K562 (cell line): ENCODE measurements around the gene MLF1. TPM values are rescaled to one million over a fixed set of nuclear protein-coding genes. Genes with fewer than 3 reads are reported as not detected.

Experiments
- BMI1 ChIP-seq: fragments of 150-350 bp; IDR thresholded peaks from 2 replicates; pipeline ENCODE4 v1.6.1; 2014; ENCODE audit warnings: low read length
- CBX3 ChIP-seq, 2 experiments: IDR thresholded peaks; 1 replicate in 1 of 2; 2 replicates in 1 of 2; pipeline ENCODE4 v1.6.1; 2012; ENCODE audit warnings: inconsistent platforms in 2 of 2, low read length in 2 of 2, borderline replicate concordance in 1 of 2, control low read depth in 1 of 2
- CREM ChIP-seq: IDR thresholded peaks from 2 replicates; pipeline ENCODE4 v1.6.1; 2014; ENCODE audit warnings: antibody characterized with exemption, low read depth
- ILK ChIP-seq: fragments of 450-650 bp; IDR thresholded peaks from 2 replicates; pipeline ENCODE4 v1.6.1; 2016; ENCODE audit warnings: missing genetic modification characterization, low read depth, mild to moderate bottlenecking, missing compliant biosample characterization, moderate library complexity, borderline replicate concordance
- KLF13 ChIP-seq: fragments of 450-650 bp; IDR thresholded peaks from 2 replicates; pipeline ENCODE4 v1.6.1; 2016; ENCODE audit warnings: missing genetic modification characterization, low read depth, mild to moderate bottlenecking, missing compliant biosample characterization, moderate library complexity, borderline replicate concordance
- MAFG ChIP-seq: fragments of 450-650 bp; conservative IDR thresholded peaks from 2 replicates; pipeline ENCODE4 v1.6.1; 2016; ENCODE audit warnings: missing genetic modification characterization, missing compliant biosample characterization
- PML ChIP-seq: IDR thresholded peaks from 2 replicates; pipeline ENCODE4 v1.6.1; 2012; ENCODE audit warnings: low read length, inconsistent platforms
- RBFOX2 ChIP-seq: fragments of 200-400 bp; formaldehyde crosslinking; IDR thresholded peaks from 2 replicates; pipeline ENCODE4 v1.6.1; 2017; ENCODE audit warnings: low read depth, mild to moderate bottlenecking, low read length, moderate library complexity
- TRIM28 ChIP-seq: fragments of 450-650 bp; IDR thresholded peaks from 2 replicates; pipeline ENCODE4 v1.6.1; 2017
- TSC22D4 ChIP-seq: fragments of 450-650 bp; IDR thresholded peaks from 2 replicates; pipeline ENCODE4 v1.6.1; 2016; ENCODE audit warnings: missing genetic modification characterization, missing biosample characterization, control low read depth
- ZNF263 ChIP-seq: sonication (generic); formaldehyde crosslinking; IDR thresholded peaks from 2 replicates; pipeline ENCODE4 v1.8.0; 2022; ENCODE audit warnings: mild to moderate bottlenecking, missing genetic modification reagents, borderline replicate concordance
- polyA plus RNA-seq, 8 experiments: library from polyadenylated mRNA; depleted of rRNA in 4 of 8; stranded (reverse) in 5 of 8; unstranded in 3 of 8; fragments of >200 nt; fragmentation: Nextera tagmentation in 2 of 8; fragmentation: Illumina TruSeq in 1 of 8; extraction: Ambion mirVana in 2 of 8; extraction: Trizol in 1 of 8; gene quantifications; 2 replicates each; pipeline versions ENCODE4 v1.2.1 to v1.2.3, GENCODE V29; 2011 to 2014; ENCODE audit warnings: inconsistent platforms in 1 of 8, missing spikeins in 1 of 8
- total RNA-seq, 7 experiments: library from RNA; depleted of rRNA in 6 of 7; stranded (reverse); fragments of >200 nt in 6 of 7; fragmentation: Illumina TruSeq in 2 of 7; extraction: Trizol in 2 of 7; gene quantifications; 2 replicates each; pipeline versions ENCODE4 v1.2.1 to v1.2.3, GENCODE V29; 2011 to 2021; ENCODE audit warnings: low replicate concordance in 1 of 7
- TF ChIP-seq, protein P1 (sequence below): sonication (generic); formaldehyde crosslinking; IDR thresholded peaks from 2 replicates; pipeline ENCODE4 v1.8.0; 2022; ENCODE audit warnings: missing genetic modification reagents, mild to moderate bottlenecking, borderline replicate concordance
- TF ChIP-seq, protein P2 (sequence below), 2 experiments: IDR thresholded peaks; 2 replicates each; pipeline ENCODE4 v1.6.1; 2011; ENCODE audit warnings: borderline replicate concordance in 1 of 2, control low read depth in 1 of 2, low read depth in 1 of 2, low read length in 1 of 2, mild to moderate bottlenecking in 1 of 2, mixed read lengths in 1 of 2, moderate library complexity in 1 of 2; ENCODE audit not compliant: insufficient read depth in 1 of 2, insufficient read length in 1 of 2, poor library complexity in 1 of 2, severe bottlenecking in 1 of 2; ENCODE audit errors: extremely low read depth in 1 of 2
- TF ChIP-seq, protein P3 (sequence below): fragments of 250-450 bp; sonication (Bioruptor Pico); IDR thresholded peaks from 2 replicates; pipeline ENCODE4 v1.8.0; 2022; ENCODE audit warnings: inconsistent platforms
- TF ChIP-seq, protein P4 (sequence below), 2 experiments: fragments of 450-650 bp; IDR thresholded peaks; 2 replicates each; pipeline ENCODE4 v1.6.1; 2018; ENCODE audit warnings: mild to moderate bottlenecking in 2 of 2, low read depth in 1 of 2; ENCODE audit not compliant: partially characterized antibody in 2 of 2
- TF ChIP-seq, protein P5 (sequence below): sonication (generic); formaldehyde crosslinking; IDR thresholded peaks from 2 replicates; pipeline ENCODE4 v1.8.0; 2022; ENCODE audit warnings: missing genetic modification reagents, mild to moderate bottlenecking, moderate library complexity, borderline replicate concordance

MLF1 gene
- total and polyA plus RNA-seq, 9 of the 15 experiments (the other 6 are each of a cell fraction or from before 2014, with no cell fraction given): 20.4 to 71.0 (median 27.1) TPM

DNA sequence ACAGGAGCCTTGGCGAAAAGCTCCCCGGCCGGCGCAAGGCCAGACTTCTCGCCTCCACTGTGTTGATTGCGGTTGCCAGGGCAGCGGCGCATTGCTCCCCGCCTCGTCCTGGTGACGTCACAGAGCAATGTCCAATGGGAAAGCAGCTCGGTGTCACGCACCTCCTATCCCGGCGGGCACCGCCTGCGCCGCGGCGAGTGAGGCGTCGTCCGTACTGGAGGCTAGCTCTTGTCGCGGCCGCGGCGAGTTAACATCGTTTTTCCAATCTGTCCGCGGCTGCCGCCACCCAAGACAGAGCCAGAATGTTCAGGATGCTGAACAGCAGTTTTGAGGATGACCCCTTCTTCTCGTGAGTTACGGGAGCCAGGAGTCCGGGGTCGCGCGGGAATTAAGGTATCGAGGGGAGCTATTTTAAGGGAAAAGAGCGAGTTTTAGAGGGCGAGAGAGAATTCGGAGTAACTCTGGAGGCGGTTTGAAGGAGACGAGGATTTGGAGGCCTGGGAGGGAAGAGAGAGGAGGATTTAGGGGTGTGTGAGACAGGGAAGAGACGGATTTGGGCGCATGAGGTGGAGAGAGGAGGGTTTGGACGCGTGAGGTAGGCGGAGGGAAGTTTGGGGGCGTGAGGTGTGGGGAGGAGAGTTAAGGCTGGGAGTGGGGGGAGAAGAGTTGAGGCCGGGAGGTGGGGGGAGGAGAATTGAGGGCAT is at the start of gene MLF1 (continued):
- TF ChIP-seq, protein P1, sequence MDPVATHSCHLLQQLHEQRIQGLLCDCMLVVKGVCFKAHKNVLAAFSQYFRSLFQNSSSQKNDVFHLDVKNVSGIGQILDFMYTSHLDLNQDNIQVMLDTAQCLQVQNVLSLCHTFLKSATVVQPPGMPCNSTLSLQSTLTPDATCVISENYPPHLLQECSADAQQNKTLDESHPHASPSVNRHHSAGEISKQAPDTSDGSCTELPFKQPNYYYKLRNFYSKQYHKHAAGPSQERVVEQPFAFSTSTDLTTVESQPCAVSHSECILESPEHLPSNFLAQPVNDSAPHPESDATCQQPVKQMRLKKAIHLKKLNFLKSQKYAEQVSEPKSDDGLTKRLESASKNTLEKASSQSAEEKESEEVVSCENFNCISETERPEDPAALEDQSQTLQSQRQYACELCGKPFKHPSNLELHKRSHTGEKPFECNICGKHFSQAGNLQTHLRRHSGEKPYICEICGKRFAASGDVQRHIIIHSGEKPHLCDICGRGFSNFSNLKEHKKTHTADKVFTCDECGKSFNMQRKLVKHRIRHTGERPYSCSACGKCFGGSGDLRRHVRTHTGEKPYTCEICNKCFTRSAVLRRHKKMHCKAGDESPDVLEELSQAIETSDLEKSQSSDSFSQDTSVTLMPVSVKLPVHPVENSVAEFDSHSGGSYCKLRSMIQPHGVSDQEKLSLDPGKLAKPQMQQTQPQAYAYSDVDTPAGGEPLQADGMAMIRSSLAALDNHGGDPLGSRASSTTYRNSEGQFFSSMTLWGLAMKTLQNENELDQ (CRISPR knock-in tag): no peak
- TF ChIP-seq BMI1 (peak; percentile 91), ZNF263 (CRISPR knock-in tag) (no peak), RBFOX2 (peak; percentile 86), TSC22D4 (tag) (no peak), PML (peak; percentile 60; the same call in 1 of the 2 replicates), CREM (peak; percentile 96), KLF13 (tag) (no peak), ILK (tag) (no peak), CBX3 (IDR thresholded peaks at IDR 0.05; ENCODE audit: borderline replicate concordance in 1 of 2, low read length in 2 of 2) (peak in 1 of 2 experiments; percentile 95; a peak in 1 of 3 replicates), MAFG (tag) (no peak), TRIM28 (0 out of 2 replicates have a peak, but pooled peaks have one; percentile 16)
- TF ChIP-seq, protein P2, sequence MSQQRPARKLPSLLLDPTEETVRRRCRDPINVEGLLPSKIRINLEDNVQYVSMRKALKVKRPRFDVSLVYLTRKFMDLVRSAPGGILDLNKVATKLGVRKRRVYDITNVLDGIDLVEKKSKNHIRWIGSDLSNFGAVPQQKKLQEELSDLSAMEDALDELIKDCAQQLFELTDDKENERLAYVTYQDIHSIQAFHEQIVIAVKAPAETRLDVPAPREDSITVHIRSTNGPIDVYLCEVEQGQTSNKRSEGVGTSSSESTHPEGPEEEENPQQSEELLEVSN (IDR thresholded peaks at IDR 0.05; ENCODE audit: borderline replicate concordance in 1 of 2, extremely low read depth in 1 of 2, insufficient read depth in 1 of 2, insufficient read length in 1 of 2, low read depth in 1 of 2, low read length in 1 of 2, poor library complexity in 1 of 2, severe bottlenecking in 1 of 2): peak; percentile 98 to 99
- TF ChIP-seq, protein P3, sequence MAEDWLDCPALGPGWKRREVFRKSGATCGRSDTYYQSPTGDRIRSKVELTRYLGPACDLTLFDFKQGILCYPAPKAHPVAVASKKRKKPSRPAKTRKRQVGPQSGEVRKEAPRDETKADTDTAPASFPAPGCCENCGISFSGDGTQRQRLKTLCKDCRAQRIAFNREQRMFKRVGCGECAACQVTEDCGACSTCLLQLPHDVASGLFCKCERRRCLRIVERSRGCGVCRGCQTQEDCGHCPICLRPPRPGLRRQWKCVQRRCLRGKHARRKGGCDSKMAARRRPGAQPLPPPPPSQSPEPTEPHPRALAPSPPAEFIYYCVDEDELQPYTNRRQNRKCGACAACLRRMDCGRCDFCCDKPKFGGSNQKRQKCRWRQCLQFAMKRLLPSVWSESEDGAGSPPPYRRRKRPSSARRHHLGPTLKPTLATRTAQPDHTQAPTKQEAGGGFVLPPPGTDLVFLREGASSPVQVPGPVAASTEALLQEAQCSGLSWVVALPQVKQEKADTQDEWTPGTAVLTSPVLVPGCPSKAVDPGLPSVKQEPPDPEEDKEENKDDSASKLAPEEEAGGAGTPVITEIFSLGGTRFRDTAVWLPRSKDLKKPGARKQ (CRISPR knock-in tag): no peak
- TF ChIP-seq, protein P4, sequence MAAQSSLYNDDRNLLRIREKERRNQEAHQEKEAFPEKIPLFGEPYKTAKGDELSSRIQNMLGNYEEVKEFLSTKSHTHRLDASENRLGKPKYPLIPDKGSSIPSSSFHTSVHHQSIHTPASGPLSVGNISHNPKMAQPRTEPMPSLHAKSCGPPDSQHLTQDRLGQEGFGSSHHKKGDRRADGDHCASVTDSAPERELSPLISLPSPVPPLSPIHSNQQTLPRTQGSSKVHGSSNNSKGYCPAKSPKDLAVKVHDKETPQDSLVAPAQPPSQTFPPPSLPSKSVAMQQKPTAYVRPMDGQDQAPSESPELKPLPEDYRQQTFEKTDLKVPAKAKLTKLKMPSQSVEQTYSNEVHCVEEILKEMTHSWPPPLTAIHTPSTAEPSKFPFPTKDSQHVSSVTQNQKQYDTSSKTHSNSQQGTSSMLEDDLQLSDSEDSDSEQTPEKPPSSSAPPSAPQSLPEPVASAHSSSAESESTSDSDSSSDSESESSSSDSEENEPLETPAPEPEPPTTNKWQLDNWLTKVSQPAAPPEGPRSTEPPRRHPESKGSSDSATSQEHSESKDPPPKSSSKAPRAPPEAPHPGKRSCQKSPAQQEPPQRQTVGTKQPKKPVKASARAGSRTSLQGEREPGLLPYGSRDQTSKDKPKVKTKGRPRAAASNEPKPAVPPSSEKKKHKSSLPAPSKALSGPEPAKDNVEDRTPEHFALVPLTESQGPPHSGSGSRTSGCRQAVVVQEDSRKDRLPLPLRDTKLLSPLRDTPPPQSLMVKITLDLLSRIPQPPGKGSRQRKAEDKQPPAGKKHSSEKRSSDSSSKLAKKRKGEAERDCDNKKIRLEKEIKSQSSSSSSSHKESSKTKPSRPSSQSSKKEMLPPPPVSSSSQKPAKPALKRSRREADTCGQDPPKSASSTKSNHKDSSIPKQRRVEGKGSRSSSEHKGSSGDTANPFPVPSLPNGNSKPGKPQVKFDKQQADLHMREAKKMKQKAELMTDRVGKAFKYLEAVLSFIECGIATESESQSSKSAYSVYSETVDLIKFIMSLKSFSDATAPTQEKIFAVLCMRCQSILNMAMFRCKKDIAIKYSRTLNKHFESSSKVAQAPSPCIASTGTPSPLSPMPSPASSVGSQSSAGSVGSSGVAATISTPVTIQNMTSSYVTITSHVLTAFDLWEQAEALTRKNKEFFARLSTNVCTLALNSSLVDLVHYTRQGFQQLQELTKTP (IDR thresholded peaks at IDR 0.05; ENCODE audit: low read depth in 1 of 2, partially characterized antibody in 2 of 2): peak; percentile 51 to 52
- TF ChIP-seq, protein P5, sequence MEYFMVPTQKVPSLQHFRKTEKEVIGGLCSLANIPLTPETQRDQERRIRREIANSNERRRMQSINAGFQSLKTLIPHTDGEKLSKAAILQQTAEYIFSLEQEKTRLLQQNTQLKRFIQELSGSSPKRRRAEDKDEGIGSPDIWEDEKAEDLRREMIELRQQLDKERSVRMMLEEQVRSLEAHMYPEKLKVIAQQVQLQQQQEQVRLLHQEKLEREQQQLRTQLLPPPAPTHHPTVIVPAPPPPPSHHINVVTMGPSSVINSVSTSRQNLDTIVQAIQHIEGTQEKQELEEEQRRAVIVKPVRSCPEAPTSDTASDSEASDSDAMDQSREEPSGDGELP (CRISPR knock-in tag): peak; percentile 77; the same call in 1 of the 2 replicates
